A549 treated with DMSO at 1 μM for 4 hours (cell line): ENCODE results near the gene RPL21. TPM values are rescaled to one million over a fixed set of nuclear protein-coding genes. Genes with fewer than 3 reads are reported as not detected.

Experiments used
- total RNA-seq: library from RNA; stranded (reverse); fragments of 200-300 nt; extraction: Qiagen RNA extraction; gene quantifications from 5 replicates; pipeline ENCODE4 v1.2.3, GENCODE V29; 2022; ENCODE audit warnings: low read depth

The RPL21 gene
- 1,214 to 1,539 TPM (median 1,306 TPM) in 5 replicates for total RNA-seq

DNA sequence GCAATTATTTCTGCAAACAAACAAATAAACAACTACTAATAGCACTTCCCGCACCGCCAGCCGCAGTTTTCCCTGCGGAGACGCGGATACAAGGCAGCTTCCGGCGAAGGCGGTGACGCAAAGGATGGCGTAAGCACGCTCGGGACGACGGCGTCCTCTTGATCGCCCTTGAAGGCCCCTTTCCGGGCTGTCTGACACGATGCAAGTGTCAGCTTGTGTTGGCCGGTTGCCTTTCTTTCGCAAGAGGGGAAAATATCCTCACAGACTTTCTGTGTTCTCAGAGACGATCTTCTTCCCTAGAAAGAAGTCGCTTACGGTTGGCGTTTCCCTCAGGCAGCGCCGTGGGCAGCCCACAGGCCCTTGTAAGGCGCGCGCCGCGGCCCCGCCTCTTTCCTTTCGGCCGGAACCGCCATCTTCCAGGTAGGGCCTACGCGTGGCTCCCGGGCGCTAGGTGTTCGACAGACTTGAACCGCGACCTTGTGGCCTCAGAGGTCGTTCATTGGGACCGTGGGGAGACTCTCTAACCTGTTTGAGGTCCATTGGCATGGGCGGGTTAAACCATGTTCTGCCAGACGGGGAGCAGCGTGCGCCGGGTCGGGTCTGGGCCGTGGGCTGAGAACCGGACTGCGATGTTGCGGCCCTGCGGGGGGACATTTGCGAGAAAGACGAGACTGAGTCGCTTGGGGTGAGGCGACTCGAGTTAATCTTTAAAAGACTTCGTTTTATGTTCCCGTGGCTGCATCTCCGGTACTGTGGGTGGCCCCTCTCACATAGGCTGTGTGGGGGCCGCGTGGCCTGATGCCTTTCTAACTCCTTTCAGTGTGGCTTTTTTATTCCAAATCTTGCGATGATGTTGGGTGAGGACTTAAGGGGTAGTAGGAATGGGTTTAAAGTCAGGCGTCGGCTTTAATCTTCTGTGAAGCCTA, at the start of gene RPL21:
Gene RPL21, plus strand, starts transcription at position 393 of the 926 bp plus-strand sequence. CDS start 2,219 bp downstream, outside the sequence.

DNA sequence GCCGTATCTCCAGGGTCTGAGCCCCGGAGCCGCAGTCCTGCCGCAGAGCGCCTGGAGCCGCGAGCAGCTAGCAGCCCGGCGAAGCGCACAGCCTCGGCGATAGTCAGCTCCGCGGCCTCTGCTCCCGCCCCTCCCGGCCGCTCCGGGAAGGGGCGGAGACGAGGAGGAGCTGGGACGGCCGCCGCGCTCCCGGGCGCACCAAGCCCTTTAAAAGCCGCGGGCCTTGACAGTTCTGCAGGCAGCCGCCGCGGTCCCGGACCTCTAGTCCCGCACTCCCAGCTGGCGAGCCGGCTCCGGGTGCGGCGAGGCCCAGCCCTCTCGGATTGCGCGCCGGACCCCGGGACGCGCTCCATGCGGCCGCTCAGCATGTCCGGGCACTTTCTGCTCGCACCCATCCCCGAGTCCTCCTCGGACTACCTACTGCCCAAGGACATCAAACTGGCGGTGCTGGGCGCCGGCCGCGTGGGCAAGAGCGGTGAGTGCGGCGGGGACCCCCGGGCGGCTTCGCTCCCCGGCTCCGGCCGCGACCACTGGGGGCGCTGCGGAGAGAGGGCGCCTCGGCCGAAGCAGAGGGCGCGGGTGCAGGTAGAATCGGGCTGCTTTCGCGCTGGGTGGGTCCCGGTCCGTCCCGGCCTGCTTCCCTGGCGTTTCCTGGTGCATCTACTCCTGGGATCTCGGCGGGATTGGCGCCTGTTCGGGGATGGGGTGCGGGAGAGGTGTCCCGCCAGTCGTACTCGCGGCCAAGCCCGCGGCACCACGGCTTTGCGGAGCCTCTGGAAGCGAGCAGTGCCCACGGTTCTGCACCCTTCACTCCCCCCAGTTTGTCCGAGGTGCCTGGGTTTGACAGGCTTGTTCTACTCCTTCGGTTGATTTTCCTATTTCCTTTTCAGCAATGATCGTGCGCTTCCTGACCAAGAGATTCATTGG, 19.5 kb downstream of the RPL21 start, which contains the start of gene RASL11A:
Gene RASL11A, plus strand, starts transcription at position 237 of the 927 bp plus-strand sequence. Its CDS starts 115 bp downstream, at position 352.

Other genes starting within 250 kb of the RPL21 start
- 17.7 to 25.5 TPM (median 21.6 TPM) in 5 replicates for gene USP12, start 79.7 kb upstream of the RPL21 start, total RNA-seq
- 2.6 to 5.5 TPM (median 4.1 TPM) in 5 replicates for gene RASL11A, start 19.3 kb downstream of the RPL21 start, total RNA-seq
- gene GTF3A, start 173.1 kb downstream of the RPL21 start, total RNA-seq: 85.8 to 105 TPM (median 98.4 TPM) in 5 replicates
- gene MTIF3, start 199.0 kb downstream of the RPL21 start, total RNA-seq: 20.0 to 24.6 TPM (median 21.3 TPM) in 5 replicates